Measurements from ENCODE around the gene BPTF.

BPTF gene

GRCh38 chr17:67830440-67830839 lies 5.1 kb downstream of the BPTF start:
- no peak overlapping the region for H4K91ac ChIP-seq (ENCODE audit: low read depth, low read length)
- H3K36me3 ChIP-seq (ENCODE audit: control insufficient read depth in 1 of 2, insufficient read depth in 2 of 2, low read length in 2 of 2), result peaks cover 0 to 2% of the 10 kb centered on the region in 2 experiments
- H2AK5ac ChIP-seq (ENCODE audit: low read length), result no peak overlapping the region
- no peak overlapping the region for H3K9ac ChIP-seq (ENCODE audit: low read length)
- no peak overlapping the region for H2AFZ ChIP-seq (ENCODE audit: insufficient read depth, low read length, poor library complexity)
- no peak overlapping the region for H4K12ac ChIP-seq (ENCODE audit: low read depth, low read length)
- no peak overlapping the region for H3K4ac ChIP-seq (ENCODE audit: low read depth, low read length)
- H3K4me3 ChIP-seq (ENCODE audit: low read depth, low read length), result no peak overlapping the region
- no peak overlapping the region for H3K14ac ChIP-seq (ENCODE audit: low read length)
- no CpG with 5 or more reads among the region's 6 CpGs for WGBS (ENCODE audit: extremely low coverage, insufficient coverage, insufficient read length)
- H3K27ac ChIP-seq (ENCODE audit: low read depth, low read length), result no peak overlapping the region
- no peak overlapping the region for H2BK12ac ChIP-seq (ENCODE audit: low read length)
- DNase-seq, result no peak
- no peaks in the 10 kb centered on the region for H3K9me3 ChIP-seq (ENCODE audit: insufficient read depth, low read depth, low read length)
- H3K4me2 ChIP-seq (ENCODE audit: low read length), result no peak overlapping the region
- no peak overlapping the region for H3K23ac ChIP-seq (ENCODE audit: low read length)
- no peak overlapping the region for H2BK5ac ChIP-seq (ENCODE audit: low read depth, low read length, poor library complexity)
- no peak overlapping the region for H2BK120ac ChIP-seq (ENCODE audit: insufficient read depth, low read length, poor library complexity)
- no peak overlapping the region for H3K18ac ChIP-seq (ENCODE audit: low read length)
- peaks cover 3% of the 10 kb centered on the region for H3K79me1 ChIP-seq (ENCODE audit: low read length)
- H3K4me1 ChIP-seq (ENCODE audit: control insufficient read depth in 1 of 2, insufficient read depth in 2 of 2, low read length in 2 of 2), result no peaks in the 10 kb centered on the region
- no peaks in the 10 kb centered on the region for H3K27me3 ChIP-seq (ENCODE audit: insufficient read depth, low read length)
- peaks cover 8% of the 10 kb centered on the region for H3K79me2 ChIP-seq (ENCODE audit: control insufficient read depth, insufficient read depth, low read length, poor library complexity)
- no peak overlapping the region for H4K8ac ChIP-seq (ENCODE audit: low read depth, low read length)

- no peaks in the 10 kb centered on the region for H3K9me3 ChIP-seq (ENCODE audit: insufficient read depth, low read depth, low read length)
- no peak overlapping the region for H2BK12ac ChIP-seq (ENCODE audit: low read length)
- H4K12ac ChIP-seq (ENCODE audit: low read depth, low read length), result no peak overlapping the region
- H2BK5ac ChIP-seq (ENCODE audit: low read depth, low read length, poor library complexity), result no peak overlapping the region
- peaks cover 0 to 2% of the 10 kb centered on the region in 2 experiments for H3K36me3 ChIP-seq (ENCODE audit: control insufficient read depth in 1 of 2, insufficient read depth in 2 of 2, low read length in 2 of 2)
- H3K4me3 ChIP-seq (ENCODE audit: low read depth, low read length), result no peak overlapping the region
- H3K27ac ChIP-seq (ENCODE audit: low read depth, low read length), result no peak overlapping the region
- no peak overlapping the region for H4K91ac ChIP-seq (ENCODE audit: low read depth, low read length)
- no peaks in the 10 kb centered on the region for H3K27me3 ChIP-seq (ENCODE audit: insufficient read depth, low read length)
- no peak overlapping the region for H2BK120ac ChIP-seq (ENCODE audit: insufficient read depth, low read length, poor library complexity)
- H3K4me2 ChIP-seq (ENCODE audit: low read length), result no peak overlapping the region
- no peak overlapping the region for H4K8ac ChIP-seq (ENCODE audit: low read depth, low read length)
- no peak overlapping the region for H3K14ac ChIP-seq (ENCODE audit: low read length)
- H3K79me2 ChIP-seq (ENCODE audit: control insufficient read depth, insufficient read depth, low read length, poor library complexity), result peaks cover 5% of the 10 kb centered on the region
- WGBS (ENCODE audit: extremely low coverage, insufficient coverage, insufficient read length), result no CpG with 5 or more reads among the region's 4 CpGs
- DNase-seq, result no peak
- H2AFZ ChIP-seq (ENCODE audit: insufficient read depth, low read length, poor library complexity), result no peak overlapping the region
- peak overlapping the region; percentile 53 for H3K4ac ChIP-seq (ENCODE audit: low read depth, low read length)
- no peaks in the 10 kb centered on the region for H3K4me1 ChIP-seq (ENCODE audit: control insufficient read depth in 1 of 2, insufficient read depth in 2 of 2, low read length in 2 of 2)
- H3K79me1 ChIP-seq (ENCODE audit: low read length), result no peaks in the 10 kb centered on the region
- no peak overlapping the region for H3K18ac ChIP-seq (ENCODE audit: low read length)
- no peak overlapping the region for H2AK5ac ChIP-seq (ENCODE audit: low read length)
- H3K9ac ChIP-seq (ENCODE audit: low read length), result peak overlapping the region; percentile 43
- H3K23ac ChIP-seq (ENCODE audit: low read length), result no peak overlapping the region
Observed at GRCh38 chr17:67831268-67831667, 6.0 kb downstream of the BPTF start.

DNA sequence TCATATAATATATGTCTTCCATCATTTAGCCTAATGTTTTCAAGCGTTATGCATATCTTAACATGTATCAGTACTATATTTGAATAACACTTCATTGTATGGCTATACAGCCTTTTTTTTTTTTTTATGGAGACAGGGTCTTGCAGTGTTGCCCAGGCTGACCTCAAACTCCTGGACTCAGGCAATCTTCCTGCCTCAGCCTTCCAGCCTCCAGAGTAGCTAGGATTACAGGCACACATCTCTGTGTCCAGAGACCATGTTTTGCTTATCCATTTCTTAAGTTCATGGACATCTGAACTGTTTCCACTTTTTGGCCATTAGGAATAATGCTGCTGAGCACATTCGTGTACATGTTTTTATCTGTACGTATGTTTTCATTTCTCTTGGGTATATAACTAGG lies 7.8 kb downstream of the BPTF start:
- Histone ChIP-seq H2BK5ac (ENCODE audit: low read depth, low read length, poor library complexity) (no peak overlapping the region), H4K91ac (ENCODE audit: low read depth, low read length) (no peak overlapping the region), H3K23ac (ENCODE audit: low read length) (no peak overlapping the region), H3K27ac (ENCODE audit: low read depth, low read length) (no peak overlapping the region), H3K14ac (ENCODE audit: low read length) (no peak overlapping the region), H3K9ac (ENCODE audit: low read length) (no peak overlapping the region), H3K18ac (ENCODE audit: low read length) (no peak overlapping the region), H2AK5ac (ENCODE audit: low read length) (no peak overlapping the region), H3K4me2 (ENCODE audit: low read length) (no peak overlapping the region), H3K36me3 (ENCODE audit: control insufficient read depth in 1 of 2, insufficient read depth in 2 of 2, low read length in 2 of 2) (peaks cover 0 to 2% of the 10 kb centered on the region in 2 experiments), H3K4me1 (ENCODE audit: control insufficient read depth in 1 of 2, insufficient read depth in 2 of 2, low read length in 2 of 2) (no peaks in the 10 kb centered on the region), H3K4me3 (ENCODE audit: low read depth, low read length) (no peak overlapping the region), H2BK120ac (ENCODE audit: insufficient read depth, low read length, poor library complexity) (no peak overlapping the region), H3K4ac (ENCODE audit: low read depth, low read length) (no peak overlapping the region), H2AFZ (ENCODE audit: insufficient read depth, low read length, poor library complexity) (no peak overlapping the region), H3K9me3 (ENCODE audit: insufficient read depth, low read depth, low read length) (no peaks in the 10 kb centered on the region), H4K8ac (ENCODE audit: low read depth, low read length) (no peak overlapping the region), H2BK12ac (ENCODE audit: low read length) (no peak overlapping the region), H4K12ac (ENCODE audit: low read depth, low read length) (no peak overlapping the region), H3K79me1 (ENCODE audit: low read length) (no peaks in the 10 kb centered on the region), H3K79me2 (ENCODE audit: control insufficient read depth, insufficient read depth, low read length, poor library complexity) (peaks cover 5% of the 10 kb centered on the region), H3K27me3 (ENCODE audit: insufficient read depth, low read length) (no peaks in the 10 kb centered on the region)
- DNase-seq, result no peak
- WGBS (ENCODE audit: extremely low coverage, insufficient coverage, insufficient read length), result no CpG with 5 or more reads among the region's 3 CpGs

DNA sequence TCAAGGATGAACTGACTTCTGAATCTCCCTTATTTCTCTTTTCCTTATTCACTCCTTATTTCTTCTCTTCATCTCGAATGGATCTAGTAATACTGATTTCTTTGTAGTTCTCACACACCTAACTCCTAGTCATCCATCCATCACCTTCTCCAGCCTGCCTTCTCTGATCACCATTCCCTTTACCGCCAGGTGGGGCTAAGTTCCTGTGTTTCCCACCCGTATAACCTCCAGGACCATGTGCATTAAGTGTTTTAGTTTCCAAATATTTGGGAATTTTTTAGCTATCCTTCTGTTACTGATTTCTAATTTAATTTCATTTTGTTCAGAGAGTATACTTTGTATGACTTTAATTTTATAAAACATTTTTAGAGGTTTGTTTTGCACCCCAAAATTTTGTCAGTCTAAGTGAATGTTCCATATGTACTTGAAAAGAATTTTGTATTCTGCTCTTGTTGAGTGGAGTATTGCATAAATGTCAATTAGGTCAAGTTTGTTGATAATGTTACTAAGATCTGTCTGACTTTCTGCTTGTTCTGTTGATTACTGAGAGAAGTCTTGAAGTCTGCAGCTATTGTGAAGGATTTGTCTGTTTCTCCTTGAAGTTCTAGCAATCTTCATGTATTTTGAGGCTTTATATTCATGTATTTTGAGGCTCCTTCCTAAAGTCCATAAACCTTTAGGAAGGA lies 8.8 kb downstream of the BPTF start:
- Histone ChIP-seq H3K9ac (ENCODE audit: low read length) (no peak overlapping the region), H3K4me3 (ENCODE audit: low read depth, low read length) (no peak overlapping the region), H2AFZ (ENCODE audit: insufficient read depth, low read length, poor library complexity) (no peak overlapping the region), H3K4me2 (ENCODE audit: low read length) (no peak overlapping the region), H3K4me1 (ENCODE audit: control insufficient read depth in 1 of 2, insufficient read depth in 2 of 2, low read length in 2 of 2) (no peaks in the 10 kb centered on the region), H3K4ac (ENCODE audit: low read depth, low read length) (peak overlapping the region; percentile 6), H2BK12ac (ENCODE audit: low read length) (no peak overlapping the region), H3K18ac (ENCODE audit: low read length) (no peak overlapping the region), H4K8ac (ENCODE audit: low read depth, low read length) (no peak overlapping the region), H3K79me1 (ENCODE audit: low read length) (no peaks in the 10 kb centered on the region), H2AK5ac (ENCODE audit: low read length) (no peak overlapping the region), H2BK5ac (ENCODE audit: low read depth, low read length, poor library complexity) (no peak overlapping the region), H3K23ac (ENCODE audit: low read length) (no peak overlapping the region), H3K36me3 (ENCODE audit: control insufficient read depth in 1 of 2, insufficient read depth in 2 of 2, low read length in 2 of 2) (peaks cover 0 to 2% of the 10 kb centered on the region in 2 experiments), H3K9me3 (ENCODE audit: insufficient read depth, low read depth, low read length) (no peaks in the 10 kb centered on the region), H4K91ac (ENCODE audit: low read depth, low read length) (no peak overlapping the region), H3K27ac (ENCODE audit: low read depth, low read length) (no peak overlapping the region), H3K79me2 (ENCODE audit: control insufficient read depth, insufficient read depth, low read length, poor library complexity) (peaks cover 3% of the 10 kb centered on the region), H3K27me3 (ENCODE audit: insufficient read depth, low read length) (no peaks in the 10 kb centered on the region), H4K12ac (ENCODE audit: low read depth, low read length) (no peak overlapping the region), H2BK120ac (ENCODE audit: insufficient read depth, low read length, poor library complexity) (no peak overlapping the region), H3K14ac (ENCODE audit: low read length) (no peak overlapping the region)
- peak in 1 of 2 donors; percentile 19 for DNase-seq
- WGBS (ENCODE audit: extremely low coverage, insufficient coverage, insufficient read length), result no CpG with 5 or more reads among the region's 3 CpGs

Data from trophoblast cell (in vitro differentiated cells and primary cell).